Mononuclear cell (primary cell): Measurements from ENCODE around the gene IFT122. TPM values are rescaled to one million over a fixed set of nuclear protein-coding genes. Genes with fewer than 3 reads are reported as not detected.

ENCODE experiments used
- H3K27me3 ChIP-seq: 2 replicates; pipeline ENCODE4 v1.6.0; 2011; ENCODE audit warnings: low read length, control low read depth; ENCODE audit not compliant: insufficient read depth
- H3K4me1 ChIP-seq: 2 replicates; pipeline ENCODE4 v1.5.1; 2011; ENCODE audit warnings: mild to moderate bottlenecking, low read length, control low read depth; ENCODE audit not compliant: insufficient read depth
- H3K4me3 ChIP-seq: 2 replicates; pipeline ENCODE4 v1.5.1; 2011; ENCODE audit warnings: mild to moderate bottlenecking, low read length, moderate library complexity
- H3K9me3 ChIP-seq: 2 replicates; pipeline ENCODE4 v1.5.1; 2011; ENCODE audit warnings: low read depth, mild to moderate bottlenecking, control low read depth, low read length
- total RNA-seq: library from RNA; depleted of rRNA; stranded (reverse); fragments of >200 nt; gene quantifications from one replicate; pipeline ENCODE4 v1.2.3, GENCODE V29; 2012

Gene IFT122
- total RNA-seq, 1 donor: 8.3 TPM

GRCh38 chr3:129441215-129441614 is 1.2 kb downstream of the IFT122 start:
- Histone ChIP-seq H3K4me1 (peaks cover 71% of the 10 kb centered on the region), H3K9me3 (no peaks in the 10 kb centered on the region), H3K4me3 (no peak overlapping the region), H3K27me3 (no peaks in the 10 kb centered on the region)

- peaks cover 65% of the 10 kb centered on the region for H3K4me1 ChIP-seq
- no peaks in the 10 kb centered on the region for H3K27me3 ChIP-seq
- no peaks in the 10 kb centered on the region for H3K9me3 ChIP-seq
- H3K4me3 ChIP-seq: no peak overlapping the region
These were observed 1.8 kb downstream of the IFT122 start for GRCh38 chr3:129441782-129442181.

GRCh38 chr3:129442486-129442885 is 2.5 kb downstream of the IFT122 start:
- H3K4me1 ChIP-seq: peaks cover 61% of the 10 kb centered on the region
- H3K4me3 ChIP-seq: no peak overlapping the region
- no peaks in the 10 kb centered on the region for H3K27me3 ChIP-seq
- no peaks in the 10 kb centered on the region for H3K9me3 ChIP-seq

- H3K9me3 ChIP-seq: no peaks in the 10 kb centered on the region
- no peak overlapping the region for H3K4me3 ChIP-seq
- H3K4me1 ChIP-seq: peaks cover 56% of the 10 kb centered on the region
- H3K27me3 ChIP-seq: no peaks in the 10 kb centered on the region
These were observed 2.9 kb downstream of the IFT122 start for GRCh38 chr3:129442947-129443346.

- Histone ChIP-seq H3K27me3 (no peaks in the 10 kb centered on the region), H3K4me1 (peaks cover 42% of the 10 kb centered on the region), H3K4me3 (no peak overlapping the region), H3K9me3 (no peaks in the 10 kb centered on the region)
These were observed 5.4 kb downstream of the IFT122 start for GRCh38 chr3:129445471-129445870.

GRCh38 chr3:129446926-129447325 is 6.9 kb downstream of the IFT122 start:
- peaks cover 27% of the 10 kb centered on the region for H3K4me1 ChIP-seq

GRCh38 chr3:129448186-129448895 is 8.3 kb downstream of the IFT122 start:
- no peaks in the 10 kb centered on the region for H3K9me3 ChIP-seq
- H3K27me3 ChIP-seq: no peaks in the 10 kb centered on the region
- H3K4me1 ChIP-seq: peaks cover 15% of the 10 kb centered on the region
- no peak overlapping the region for H3K4me3 ChIP-seq

More at GRCh38 chr3:129446926-129447325, 6.9 kb downstream of the IFT122 start:
- Histone ChIP-seq H3K9me3 (no peaks in the 10 kb centered on the region), H3K27me3 (no peaks in the 10 kb centered on the region), H3K4me3 (no peak overlapping the region)

GRCh38 chr3:129449279-129450115 is 9.5 kb downstream of the IFT122 start:
- H3K9me3 ChIP-seq: no peaks in the 10 kb centered on the region
- H3K4me1 ChIP-seq: peaks cover 7% of the 10 kb centered on the region
- H3K4me3 ChIP-seq: no peak overlapping the region
- H3K27me3 ChIP-seq: no peaks in the 10 kb centered on the region

- no peaks in the 10 kb centered on the region for H3K4me1 ChIP-seq
- no peaks in the 10 kb centered on the region for H3K9me3 ChIP-seq
- no peaks in the 10 kb centered on the region for H3K27me3 ChIP-seq
- no peak overlapping the region for H3K4me3 ChIP-seq
These were observed 13.7 kb downstream of the IFT122 start for GRCh38 chr3:129453732-129454131.

- H3K4me1 ChIP-seq: no peaks in the 10 kb centered on the region
- H3K4me3 ChIP-seq: no peak overlapping the region
- H3K9me3 ChIP-seq: no peaks in the 10 kb centered on the region
- no peaks in the 10 kb centered on the region for H3K27me3 ChIP-seq
These were observed 20.1 kb downstream of the IFT122 start for GRCh38 chr3:129460155-129460554.

- Histone ChIP-seq H3K9me3 (no peaks in the 10 kb centered on the region), H3K4me1 (no peaks in the 10 kb centered on the region), H3K27me3 (no peaks in the 10 kb centered on the region), H3K4me3 (no peak overlapping the region)
These were observed 20.5 kb downstream of the IFT122 start for GRCh38 chr3:129460572-129460971.

GRCh38 chr3:129461022-129461421 is 21.0 kb downstream of the IFT122 start:
- H3K4me3 ChIP-seq: no peak overlapping the region
- no peaks in the 10 kb centered on the region for H3K27me3 ChIP-seq
- H3K4me1 ChIP-seq: no peaks in the 10 kb centered on the region
- H3K9me3 ChIP-seq: no peaks in the 10 kb centered on the region

GRCh38 chr3:129461461-129462146 is 21.6 kb downstream of the IFT122 start:
- Histone ChIP-seq H3K27me3 (no peaks in the 10 kb centered on the region), H3K4me1 (no peaks in the 10 kb centered on the region), H3K4me3 (no peak overlapping the region), H3K9me3 (no peaks in the 10 kb centered on the region)

- Histone ChIP-seq H3K27me3 (no peaks in the 10 kb centered on the region), H3K4me1 (no peaks in the 10 kb centered on the region), H3K9me3 (no peaks in the 10 kb centered on the region)
These were observed 22.4 kb downstream of the IFT122 start for GRCh38 chr3:129462361-129462968.

GRCh38 chr3:129463094-129463493 is 23.1 kb downstream of the IFT122 start:
- no peaks in the 10 kb centered on the region for H3K4me1 ChIP-seq
- no peaks in the 10 kb centered on the region for H3K9me3 ChIP-seq
- H3K27me3 ChIP-seq: no peaks in the 10 kb centered on the region
- H3K4me3 ChIP-seq: no peak overlapping the region

More at GRCh38 chr3:129462361-129462968, 22.4 kb downstream of the IFT122 start:
- H3K4me3 ChIP-seq: no peak overlapping the region
